Middle frontal gyrus (tissue), 1 donor: ENCODE data around the gene BCL6.

Experiments
- DNase-seq: peaks from one replicate; pipeline ENCODE4 v3.0.0-alpha.2; 2015; ENCODE audit warnings: low spot score; ENCODE audit errors: extremely low spot score

BCL6 gene

GRCh38 chr3:187677604-187678003 lies 67.7 kb downstream of the BCL6 start:
- no peak for DNase-seq

DNA sequence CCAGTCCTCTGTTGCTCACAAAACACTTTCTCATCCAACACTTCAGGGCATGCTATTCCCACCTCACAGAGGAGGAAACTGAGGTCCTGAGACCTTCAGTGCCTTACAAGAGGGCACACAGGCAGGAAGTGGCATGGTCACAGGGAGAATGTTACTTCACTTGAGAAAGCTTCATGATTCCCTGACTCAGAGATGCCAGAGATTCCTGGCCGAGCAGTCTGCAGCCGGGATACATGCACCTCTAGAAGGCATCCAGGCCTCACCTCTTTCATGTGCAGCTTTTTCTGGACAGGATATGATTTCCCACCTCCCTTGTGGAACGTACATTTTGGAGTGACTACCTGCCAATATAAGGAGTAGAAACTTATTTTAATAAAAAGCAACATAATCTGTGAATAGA lies 72.3 kb downstream of the BCL6 start:
- DNase-seq, result no peak
